ENCODE measurements around the gene RETSAT.

The RETSAT gene

DNA sequence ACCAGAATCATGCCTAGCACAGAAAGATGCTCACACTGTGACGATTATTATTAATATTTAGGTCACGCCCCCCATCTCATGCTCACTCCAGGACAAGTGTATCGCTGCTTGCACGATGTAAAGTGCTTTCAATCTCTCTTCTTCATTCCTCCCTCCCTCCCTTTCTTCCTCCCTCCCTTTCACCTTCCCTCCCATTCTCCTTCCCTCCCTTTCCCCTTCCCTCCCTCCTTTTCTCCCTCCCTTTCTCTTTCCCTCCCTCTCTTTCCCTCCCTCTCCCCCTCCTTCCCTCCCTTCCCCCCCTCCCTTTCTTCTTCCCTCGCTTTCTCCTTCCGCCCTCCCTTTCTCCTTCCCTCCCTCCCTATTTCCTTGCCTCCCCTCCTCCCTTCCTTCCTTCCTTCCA is 46.1 kb downstream of the RETSAT start:
- H3K4me3 ChIP-seq (replicated peaks; ENCODE audit: low read depth, low read length), result no peak overlapping the region
- no peak for DNase-seq (ENCODE audit: low read depth)
- TF ChIP-seq, protein P1, sequence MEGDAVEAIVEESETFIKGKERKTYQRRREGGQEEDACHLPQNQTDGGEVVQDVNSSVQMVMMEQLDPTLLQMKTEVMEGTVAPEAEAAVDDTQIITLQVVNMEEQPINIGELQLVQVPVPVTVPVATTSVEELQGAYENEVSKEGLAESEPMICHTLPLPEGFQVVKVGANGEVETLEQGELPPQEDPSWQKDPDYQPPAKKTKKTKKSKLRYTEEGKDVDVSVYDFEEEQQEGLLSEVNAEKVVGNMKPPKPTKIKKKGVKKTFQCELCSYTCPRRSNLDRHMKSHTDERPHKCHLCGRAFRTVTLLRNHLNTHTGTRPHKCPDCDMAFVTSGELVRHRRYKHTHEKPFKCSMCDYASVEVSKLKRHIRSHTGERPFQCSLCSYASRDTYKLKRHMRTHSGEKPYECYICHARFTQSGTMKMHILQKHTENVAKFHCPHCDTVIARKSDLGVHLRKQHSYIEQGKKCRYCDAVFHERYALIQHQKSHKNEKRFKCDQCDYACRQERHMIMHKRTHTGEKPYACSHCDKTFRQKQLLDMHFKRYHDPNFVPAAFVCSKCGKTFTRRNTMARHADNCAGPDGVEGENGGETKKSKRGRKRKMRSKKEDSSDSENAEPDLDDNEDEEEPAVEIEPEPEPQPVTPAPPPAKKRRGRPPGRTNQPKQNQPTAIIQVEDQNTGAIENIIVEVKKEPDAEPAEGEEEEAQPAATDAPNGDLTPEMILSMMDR (IDR thresholded peaks at IDR 0.05; ENCODE audit: low read length, missing control alignments), result no peak

DNA sequence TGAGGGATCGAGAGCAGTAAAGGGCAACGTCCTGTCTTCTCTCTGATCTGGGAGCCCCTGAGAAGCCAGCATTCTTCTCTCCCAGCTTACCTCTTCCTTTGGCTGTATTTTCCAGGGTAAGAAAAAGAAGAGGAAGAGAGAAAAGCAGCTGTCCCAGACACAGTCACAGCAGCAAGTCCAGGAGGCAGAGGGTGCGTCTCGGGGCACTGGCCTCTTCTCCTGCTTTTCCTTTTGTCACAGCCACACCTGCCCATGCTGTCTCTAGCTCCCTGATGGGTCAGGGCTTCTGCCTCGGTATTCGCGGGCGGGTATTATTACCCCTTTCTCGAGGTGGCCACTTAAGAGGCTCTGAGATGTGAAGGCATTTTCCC is 46.8 kb downstream of the RETSAT start:
- TF ChIP-seq, protein P1 (IDR thresholded peaks at IDR 0.05; ENCODE audit: low read length, missing control alignments), result no peak
- no peak overlapping the region for H3K4me3 ChIP-seq (replicated peaks; ENCODE audit: low read depth, low read length)
- no peak for DNase-seq (ENCODE audit: low read depth)

DNA sequence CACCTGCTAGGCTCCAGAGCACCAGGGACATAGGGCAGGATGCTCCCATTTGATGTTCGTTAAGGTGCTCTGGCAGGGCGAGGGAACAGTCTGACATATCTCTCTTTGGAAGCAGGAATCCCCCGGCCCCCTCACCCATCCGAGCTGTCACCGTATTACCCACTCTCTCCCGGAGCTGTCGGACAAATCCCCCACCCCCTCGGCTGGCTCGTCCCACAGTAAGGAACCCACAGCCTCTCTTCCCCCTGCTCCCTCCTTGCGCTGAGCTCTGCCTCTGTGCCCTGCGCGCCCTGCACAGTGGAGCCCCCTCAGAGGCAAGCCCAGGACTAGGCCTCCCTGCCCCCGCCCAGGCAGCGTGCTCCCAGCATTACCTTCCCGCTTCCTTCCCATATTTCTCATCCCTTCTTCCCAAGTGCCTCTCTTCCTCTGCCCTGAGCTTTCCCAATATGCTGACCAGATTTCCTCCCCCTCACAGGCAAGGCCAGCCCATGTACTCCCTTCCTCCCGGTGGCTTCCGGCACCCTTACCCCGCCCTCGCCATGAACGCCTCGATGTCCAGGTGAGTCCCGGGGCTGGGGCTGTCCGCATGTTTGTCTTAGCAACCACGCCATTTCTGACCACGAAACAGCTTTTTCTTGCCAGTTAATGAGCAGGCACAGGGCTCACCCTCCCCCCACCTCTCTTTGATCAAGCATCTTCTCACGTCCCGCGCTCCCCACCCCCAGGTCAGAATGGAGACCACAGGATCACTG is 50.4 kb downstream of the RETSAT start:
- no peak overlapping the region for H3K4me3 ChIP-seq (replicated peaks; ENCODE audit: low read depth, low read length)
- TF ChIP-seq, protein P1 (IDR thresholded peaks at IDR 0.05; ENCODE audit: low read length, missing control alignments), result no peak
- DNase-seq (ENCODE audit: low read depth), result no peak

DNA sequence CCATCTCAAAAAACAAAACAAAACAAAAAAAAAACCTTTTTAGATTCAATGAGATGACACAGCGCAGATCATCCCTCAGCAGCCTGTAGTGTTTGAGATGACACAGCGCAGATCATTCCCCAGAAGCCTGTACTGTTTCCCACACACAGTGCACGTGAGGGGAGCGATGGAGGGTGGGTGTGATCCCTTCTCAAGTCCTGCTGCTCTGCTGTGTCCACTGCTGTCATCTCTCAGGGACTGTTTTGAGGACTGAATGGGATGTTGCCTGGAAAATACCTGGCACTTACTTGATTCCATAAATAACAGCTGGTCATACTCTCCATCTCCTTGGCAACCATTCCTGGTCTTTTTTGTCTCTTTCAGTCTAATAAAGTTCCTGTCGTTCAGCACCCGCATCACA is 52.2 kb downstream of the RETSAT start:
- H3K4me3 ChIP-seq (replicated peaks; ENCODE audit: low read depth, low read length), result no peak overlapping the region
- TF ChIP-seq, protein P1 (IDR thresholded peaks at IDR 0.05; ENCODE audit: low read length, missing control alignments), result no peak
- DNase-seq (ENCODE audit: low read depth), result no peak

Measured in fibroblast of pulmonary artery (primary cell).